ENCODE results near the gene GAPDH.
"Not testable (repeated sequence)": the region's sequence is repeated elsewhere in the genome, so short reads cannot be mapped to it uniquely, and the experiment has no call there.

Gene GAPDH

DNA sequence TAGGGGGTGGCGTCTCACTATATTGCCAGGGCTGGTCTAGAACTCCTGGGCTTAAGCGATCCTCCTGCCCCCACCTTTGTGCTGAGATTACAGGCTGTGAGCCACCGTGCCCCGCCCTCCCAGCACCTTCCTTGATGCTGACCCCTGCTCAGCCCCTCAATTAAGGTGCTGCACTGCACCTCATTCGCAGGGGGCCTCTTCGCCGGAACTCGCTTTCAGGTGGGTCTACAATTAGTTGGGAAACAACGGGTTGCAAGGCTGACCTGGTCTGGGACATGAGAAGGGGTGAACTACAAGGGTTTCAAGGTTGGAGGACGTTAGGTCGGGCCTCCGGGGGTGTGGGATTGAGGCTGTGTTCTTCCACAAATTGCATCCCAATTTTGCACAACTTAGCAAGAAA, 35.0 kb downstream of the GAPDH start:
- DNase-seq, result no peak

DNA sequence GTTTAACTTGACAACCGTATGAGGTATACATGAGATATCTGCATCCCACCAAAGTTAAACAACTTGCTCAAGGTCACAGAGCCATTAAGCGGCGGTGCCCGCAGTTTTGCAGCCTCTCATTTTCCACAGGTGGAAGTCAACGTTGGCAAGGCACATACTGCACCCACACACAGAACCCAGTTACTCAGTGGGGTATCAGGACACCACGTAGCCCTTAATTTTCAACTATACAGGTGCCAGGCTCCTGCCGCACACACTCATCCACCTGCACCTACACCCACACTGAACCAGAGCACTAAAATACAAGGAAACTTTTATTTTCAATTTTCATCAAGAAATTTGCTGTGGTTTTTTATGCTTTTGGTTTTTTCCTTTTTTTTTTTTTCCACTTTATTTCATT, 35.5 kb downstream of the GAPDH start:
- DNase-seq, result no peak

DNA sequence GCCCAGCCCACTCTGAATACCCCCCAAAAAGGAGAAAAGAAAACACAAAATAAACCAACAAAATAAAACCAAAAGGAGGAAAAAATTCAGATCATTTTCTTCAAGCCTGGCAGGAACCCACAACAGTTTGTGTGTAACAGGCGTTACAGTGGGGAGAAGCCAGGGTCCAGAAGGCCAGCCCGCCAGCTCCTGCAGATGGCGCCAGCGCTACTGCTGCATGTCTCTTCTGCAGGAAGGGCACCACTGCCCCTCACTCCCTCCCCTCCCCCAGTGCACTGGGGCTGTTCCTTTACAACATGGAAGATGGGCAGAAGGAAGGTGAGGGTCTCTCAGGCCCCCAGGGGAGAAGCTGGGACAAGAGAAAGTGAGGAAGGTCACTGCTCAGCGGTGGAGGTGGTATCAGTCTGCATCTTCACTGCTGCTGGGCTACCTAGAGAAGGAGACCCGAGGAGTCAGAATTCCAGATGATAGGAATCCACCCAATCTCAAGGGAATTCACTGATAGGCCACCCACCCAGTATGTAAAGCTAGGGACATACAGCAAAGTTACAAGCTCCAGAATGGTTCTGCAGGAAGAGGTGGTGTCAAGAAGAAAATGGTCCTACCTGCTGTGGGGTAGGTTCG, 36.1 kb downstream of the GAPDH start:
- no peak for DNase-seq

DNA sequence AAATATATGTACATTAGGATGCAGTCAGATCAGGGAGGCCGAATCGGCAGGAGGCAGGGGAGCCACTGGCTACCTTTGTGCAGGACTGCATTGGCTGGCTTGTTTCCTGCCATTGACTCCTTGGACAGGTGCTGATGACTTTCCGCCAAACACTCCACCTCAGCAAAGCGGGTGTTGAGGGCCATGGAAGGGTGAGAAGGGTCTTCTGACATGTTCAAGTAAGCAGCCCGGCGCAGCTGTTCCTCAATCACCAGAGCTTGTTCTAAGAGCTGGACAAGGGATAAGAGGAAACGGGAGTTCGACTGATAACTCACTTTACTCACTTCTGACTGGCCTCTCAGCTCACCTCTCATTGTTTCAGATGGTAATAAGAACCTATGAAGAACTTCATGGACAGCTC, 38.7 kb downstream of the GAPDH start:
- no peak for DNase-seq

DNA sequence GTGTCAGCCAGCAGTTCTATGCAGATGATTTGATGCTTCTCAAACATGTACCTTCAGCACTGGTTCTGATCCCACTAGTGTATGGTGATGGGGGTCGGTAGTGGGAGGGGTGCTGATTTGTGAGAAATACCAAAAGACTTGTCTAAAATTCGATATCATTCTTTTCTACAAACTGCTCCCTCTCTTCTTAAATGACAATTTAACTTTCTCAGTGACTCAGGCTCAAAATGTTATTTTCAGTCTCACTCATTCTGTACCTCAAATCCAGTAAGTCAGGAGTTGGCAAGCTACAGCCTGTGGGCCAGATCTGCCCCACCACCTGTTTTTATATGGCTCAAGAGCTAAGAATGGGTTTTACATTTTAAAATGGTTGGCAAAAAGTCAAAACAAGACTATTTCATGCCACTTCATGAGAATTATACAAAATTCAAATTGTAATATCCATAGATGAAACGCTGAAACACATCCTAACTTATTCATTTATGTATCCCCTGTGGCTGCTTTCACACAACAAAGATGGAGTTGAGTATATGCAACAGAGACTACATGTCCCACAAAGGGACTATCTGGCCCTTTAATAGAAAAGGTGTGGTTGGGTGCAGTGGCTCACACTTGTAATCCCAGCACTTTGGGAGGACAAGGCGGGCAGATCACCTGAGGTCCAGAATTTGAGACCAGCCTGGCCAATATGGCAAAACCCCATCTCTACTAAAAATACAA, 40.4 kb downstream of the GAPDH start:
- no peak for DNase-seq

DNA sequence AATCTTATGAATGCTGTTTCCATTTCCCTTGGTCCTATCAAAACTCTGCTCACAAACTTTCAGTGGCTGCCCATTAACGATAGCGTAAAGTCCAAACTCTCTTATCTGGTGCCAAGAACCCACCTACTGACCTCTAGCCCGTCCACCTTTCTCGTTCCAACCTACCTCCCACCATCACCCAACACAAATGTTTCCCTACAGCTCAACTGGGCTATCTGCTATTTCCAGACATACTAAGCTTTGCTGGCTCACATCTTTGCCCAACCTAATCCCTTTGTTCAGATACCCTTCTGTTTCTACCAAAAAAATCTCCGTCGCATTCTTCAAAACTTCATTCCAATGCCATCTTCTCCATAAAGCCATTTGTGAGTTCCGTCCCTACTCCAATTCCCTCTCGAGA, 41.3 kb downstream of the GAPDH start:
- no peak for DNase-seq

DNA sequence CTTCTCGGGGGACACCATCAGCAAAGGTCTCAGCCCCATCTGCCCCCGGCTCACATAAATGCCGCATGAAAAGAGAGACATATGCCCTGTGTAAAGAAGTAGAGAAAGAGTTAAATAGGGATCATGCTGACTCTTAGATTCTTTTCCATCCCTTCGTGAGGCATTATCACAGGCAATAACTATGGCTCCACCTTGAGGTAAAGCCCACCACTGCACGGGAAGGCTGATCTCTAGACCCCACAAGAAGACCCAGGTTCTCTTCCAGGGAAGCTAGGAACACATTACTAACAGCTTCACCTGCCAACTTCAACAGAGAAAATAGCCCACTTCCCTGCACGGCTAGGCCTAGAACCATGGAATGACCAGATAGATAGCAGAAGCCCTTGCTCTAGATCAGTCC, 47.9 kb downstream of the GAPDH start:
- no peak for DNase-seq

DNA sequence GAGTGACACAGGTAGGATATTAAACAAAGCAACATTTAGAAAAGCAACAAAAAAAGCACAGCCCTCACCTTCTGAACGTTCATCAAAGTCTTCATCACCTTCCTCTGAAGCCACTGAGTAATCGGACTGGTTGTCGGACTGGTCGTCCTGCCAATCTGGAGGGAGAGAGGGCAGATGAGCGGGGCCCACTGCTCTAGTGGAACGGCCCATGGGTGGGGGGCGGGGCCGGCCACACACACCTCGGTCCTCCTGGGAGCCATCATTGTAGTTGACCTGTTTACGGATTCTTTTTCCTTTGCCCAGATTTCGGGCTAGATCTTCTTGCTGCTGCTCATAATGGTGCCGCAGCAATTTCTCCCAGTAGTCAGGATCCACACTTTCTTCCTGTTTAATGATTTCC, 48.6 kb downstream of the GAPDH start:
- no peak for DNase-seq

DNA sequence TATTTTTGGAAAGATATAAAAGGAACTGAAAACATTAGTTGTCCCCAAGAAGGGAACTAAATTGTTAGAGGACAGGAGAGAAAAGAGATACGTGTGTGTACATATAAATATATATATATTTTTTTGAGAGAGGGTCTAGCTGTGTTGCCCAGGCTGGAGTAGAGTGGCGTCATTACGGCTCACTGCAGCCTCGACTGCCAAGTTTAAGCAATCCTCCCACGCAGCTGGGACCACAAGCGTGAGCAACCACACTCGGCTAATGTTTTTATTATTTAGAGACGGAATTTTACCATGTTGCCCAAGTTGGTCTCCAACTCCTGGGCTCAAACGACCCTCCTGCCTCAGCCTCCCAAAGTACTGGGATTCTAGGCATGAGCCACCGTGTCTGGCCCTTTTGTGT, 50.0 kb downstream of the GAPDH start:
- no peak for DNase-seq

DNA sequence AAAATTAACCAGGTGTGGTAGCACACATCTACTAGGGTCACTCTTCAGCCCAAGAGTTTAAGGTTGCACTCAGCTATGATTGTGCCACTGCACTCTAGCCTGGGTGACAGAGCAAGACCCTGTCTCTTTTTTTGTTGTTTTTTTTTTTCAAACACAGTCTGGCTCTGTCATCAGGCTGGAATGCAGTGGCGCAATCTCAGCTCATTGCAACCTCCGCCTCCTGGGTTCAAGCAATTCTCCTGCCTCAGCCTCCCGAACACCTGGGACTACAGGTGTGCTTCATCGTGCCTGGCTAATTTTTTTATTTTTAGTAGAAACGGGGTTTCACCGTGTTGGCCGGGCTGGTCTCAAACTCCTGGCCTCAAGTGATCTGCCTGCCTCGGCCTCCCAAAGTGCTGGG, 52.3 kb downstream of the GAPDH start:
- not testable (repeated sequence) for DNase-seq

Measured in SIG-M5 (cell line).